Activated CD4-positive, alpha-beta T cell treated with anti-CD3 and anti-CD28 coated beads for 4 hours (primary cell): Measurements from ENCODE around the gene CCDC183.
"Not testable (repeated sequence)": the region's sequence is repeated elsewhere in the genome, so short reads cannot be mapped to it uniquely, and the experiment has no call there.

Experiments used
- DNase-seq, 2 donors: peaks; one replicate each; pipeline ENCODE4 v3.0.0-alpha.2; 2020

The CCDC183 gene

DNA sequence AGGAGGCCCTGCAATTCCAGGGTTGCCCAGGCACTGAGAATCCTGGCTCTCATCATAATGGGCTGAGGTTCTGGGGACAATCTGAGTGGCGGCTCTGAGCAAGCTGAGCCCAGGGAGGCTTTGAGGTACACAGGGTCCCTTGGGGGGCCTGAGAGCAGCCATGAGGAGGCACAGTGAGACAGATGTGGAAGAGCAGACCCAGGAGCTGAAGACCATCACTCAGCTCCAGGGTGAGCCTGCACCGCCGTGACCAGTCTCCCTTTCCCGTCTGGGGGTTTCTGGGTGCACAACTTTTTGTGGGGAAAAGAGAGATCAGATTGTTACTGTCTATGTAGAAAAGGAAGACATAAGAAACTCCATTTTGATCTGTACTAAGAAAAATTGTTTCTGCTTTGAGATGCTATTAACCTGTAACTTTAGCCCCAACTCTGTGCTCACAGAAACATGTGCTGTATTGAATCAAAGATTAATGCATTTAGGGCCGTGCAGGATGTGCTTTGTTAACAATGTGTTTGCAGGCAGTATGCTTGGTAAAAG is at the start of gene CCDC183:
CCDC183 (plus strand) TSS at position 101 of the 537 bp plus-strand sequence; CDS start at position 161, 60 bp downstream.
- DNase-seq, result no peak

- no peak for DNase-seq
These were observed 49.5 kb upstream of the CCDC183 start for GRCh38 chr9:136746621-136747020.

DNA sequence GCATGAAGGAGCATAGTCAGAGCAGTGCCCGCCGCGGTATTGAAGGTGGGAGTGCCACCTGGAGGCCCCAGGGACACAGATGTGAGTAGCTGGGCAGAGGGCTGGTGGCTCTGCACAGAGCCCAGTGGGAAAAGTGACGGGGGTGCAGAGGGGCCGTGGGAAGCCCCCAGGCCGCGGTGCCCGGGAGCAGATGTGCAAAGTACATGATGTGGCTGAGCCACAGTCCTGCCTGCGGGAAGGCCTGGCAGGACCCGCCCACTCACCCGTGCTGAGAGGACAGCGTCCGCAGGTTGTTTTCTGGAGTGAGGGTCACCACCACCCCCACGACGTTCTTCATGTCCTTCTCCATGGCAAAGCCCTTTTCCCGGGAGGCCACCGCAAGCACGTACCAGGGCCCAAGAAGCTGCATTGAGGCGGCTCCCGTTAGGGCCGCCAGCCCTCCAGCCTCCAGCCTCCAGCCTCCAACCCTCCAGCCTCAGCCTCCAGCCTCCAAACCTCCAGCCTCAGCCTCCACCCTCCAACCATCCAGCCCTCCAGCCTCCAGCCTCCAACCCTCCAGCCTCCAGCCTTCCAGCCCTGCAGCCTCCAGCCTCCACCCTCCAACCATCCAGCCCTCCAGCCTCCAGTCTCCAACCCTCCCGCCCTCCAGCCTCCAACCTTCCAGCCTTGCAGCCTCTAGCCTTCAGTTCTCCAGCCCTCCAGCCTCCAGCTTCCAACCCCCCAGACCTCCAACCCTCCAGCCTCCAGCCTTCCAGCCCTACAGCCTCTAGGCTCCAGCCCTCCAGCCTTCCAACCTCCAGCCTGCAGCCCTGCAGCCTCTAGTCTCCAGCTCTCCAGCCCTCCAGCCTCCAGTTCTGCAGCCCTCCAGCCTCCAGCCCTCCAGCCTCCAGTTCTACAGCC is 48.7 kb upstream of the CCDC183 start:
- no peak for DNase-seq

DNA sequence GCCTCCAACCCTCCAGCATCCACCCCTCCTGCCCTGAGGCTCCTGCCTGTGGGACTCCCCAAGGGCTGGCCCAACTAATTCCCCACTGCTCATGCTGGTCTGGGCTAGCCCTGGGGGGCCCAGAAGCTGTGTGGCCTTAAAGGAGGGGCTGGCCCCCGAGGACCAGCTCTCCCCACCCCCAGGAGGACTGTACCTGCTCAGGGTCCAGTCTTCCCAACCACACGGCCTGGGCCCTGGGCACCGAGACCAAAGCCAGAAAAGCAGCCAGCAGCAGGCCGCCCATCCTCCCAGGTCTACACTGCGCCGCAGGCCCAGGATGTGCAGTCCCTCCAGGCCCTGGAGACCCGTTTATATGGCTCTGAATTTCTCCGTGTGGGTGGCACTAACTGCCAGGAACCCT is 47.9 kb upstream of the CCDC183 start, which contains the start of gene LCN6:
LCN6 (minus strand) TSS at position 325 of the 400 bp plus-strand sequence; CDS start at position 283, 42 bp downstream.
- no peak for DNase-seq

DNA sequence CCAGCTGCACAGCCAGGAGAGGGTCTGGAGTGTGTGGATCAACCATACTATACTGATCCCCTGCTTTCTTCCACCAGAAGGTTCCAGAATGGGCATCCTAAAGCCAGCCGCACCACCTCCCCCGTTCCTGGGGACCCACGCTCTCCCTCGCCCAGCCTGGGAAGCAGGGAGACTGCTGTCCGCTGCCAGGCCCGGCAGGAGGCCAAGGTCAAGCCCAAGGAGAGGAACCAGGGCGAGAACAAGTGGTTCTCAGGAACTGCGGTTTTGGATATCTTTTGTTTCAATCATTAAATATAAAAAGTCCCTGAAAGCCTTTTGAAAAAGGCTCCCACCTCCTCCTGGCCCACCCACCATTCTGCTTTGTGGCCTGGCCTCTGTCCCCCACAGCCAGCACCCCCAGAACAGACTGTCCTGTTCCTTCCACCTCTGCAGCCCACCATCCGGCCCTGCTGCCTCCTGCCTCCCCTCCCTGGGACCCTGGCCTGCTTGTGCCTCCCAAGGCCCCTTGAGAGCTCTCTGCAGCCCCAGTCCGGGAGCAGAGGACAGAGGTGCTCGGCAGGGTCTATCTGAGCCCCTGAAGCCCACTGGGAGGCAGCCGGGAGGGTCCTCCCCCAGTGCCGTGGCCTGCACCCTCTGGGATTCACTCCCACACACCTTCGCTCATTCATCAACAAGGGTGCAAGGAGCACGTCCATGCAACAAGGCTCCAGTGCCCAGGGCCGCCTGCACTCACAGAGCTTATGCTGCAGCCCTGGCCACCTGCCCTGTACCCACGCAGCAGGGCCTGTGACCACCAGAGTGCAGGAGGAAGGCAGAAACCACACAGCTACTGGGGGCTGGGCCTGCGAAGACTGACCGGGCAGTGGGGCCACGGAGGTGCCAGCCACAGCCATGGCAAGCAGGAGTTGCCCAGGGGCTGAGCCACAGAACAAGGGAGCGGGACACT is 47.2 kb upstream of the CCDC183 start:
- no peak for DNase-seq

DNA sequence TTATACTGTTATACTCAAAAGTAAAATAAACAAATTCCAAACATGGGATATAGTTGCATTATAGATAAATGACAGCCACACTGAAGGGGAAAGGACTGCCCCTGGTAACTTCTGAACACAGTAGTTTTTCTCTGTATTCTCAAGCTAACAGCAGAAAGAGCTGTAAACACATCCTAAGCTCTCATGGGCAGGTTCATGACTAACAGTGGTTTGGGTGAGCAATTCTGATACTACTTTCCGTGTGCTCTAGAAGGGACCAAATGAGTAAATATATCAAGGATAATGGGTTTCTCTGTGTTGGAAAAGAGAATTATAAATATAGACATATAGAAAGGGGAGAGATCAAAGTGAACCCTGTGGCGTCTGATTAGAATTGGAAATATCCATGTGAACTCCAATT is 45.6 kb upstream of the CCDC183 start:
- DNase-seq, result no peak

- DNase-seq, result no peak
These were observed 44.9 kb upstream of the CCDC183 start for GRCh38 chr9:136751244-136751643.

DNA sequence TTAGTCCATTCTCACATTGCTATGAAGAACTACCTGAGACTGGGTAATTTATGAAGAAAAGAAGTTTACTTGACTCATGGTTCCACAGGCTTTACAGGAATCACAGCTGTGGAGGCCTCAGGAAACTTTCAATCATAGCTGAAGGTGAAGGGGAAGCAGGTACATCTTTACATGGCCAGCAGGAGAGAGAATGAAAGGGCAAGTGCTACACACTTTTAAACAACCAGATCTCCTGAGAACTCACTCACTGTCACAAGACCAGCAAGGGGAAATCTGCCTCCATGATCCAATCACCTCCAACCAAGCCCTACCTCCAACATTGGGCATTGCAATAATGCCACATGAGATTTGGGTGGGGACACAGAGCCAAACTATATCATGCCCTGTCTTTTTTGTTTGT is 44.3 kb upstream of the CCDC183 start:
- DNase-seq, result no peak

GRCh38 chr9:136753371-136754058 is 42.6 kb upstream of the CCDC183 start:
- DNase-seq, result no peak

DNA sequence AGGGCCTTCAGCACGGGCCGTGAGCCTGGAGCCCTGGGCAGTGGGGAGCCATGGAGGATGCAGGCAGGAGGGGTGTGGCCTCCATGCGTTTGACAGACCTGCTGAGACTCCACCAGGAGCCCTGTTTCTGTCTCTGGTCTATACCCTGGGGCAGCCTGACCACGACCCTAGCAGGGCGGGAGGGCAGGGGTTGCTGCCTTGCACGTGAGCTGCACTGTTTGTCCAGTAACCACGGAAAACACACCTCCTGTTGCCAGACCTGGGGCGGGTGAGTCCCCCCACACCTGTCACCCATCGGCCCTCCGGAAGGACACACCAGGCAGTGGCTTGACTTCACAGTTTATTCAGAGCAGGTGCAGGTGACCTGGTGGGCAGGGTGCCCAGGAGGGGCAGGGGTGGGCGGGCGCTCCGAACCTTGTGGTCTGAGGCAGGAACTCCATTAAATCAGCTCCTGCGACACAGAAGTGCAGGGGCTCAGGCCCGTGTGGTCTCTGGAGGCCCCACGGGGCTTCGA is 42.0 kb upstream of the CCDC183 start:
- DNase-seq, result no peak

- DNase-seq, result no peak
These were observed 41.4 kb upstream of the CCDC183 start for GRCh38 chr9:136754626-136755301.

- not testable (repeated sequence) for DNase-seq
These were observed 40.6 kb upstream of the CCDC183 start for GRCh38 chr9:136755302-136756133.

DNA sequence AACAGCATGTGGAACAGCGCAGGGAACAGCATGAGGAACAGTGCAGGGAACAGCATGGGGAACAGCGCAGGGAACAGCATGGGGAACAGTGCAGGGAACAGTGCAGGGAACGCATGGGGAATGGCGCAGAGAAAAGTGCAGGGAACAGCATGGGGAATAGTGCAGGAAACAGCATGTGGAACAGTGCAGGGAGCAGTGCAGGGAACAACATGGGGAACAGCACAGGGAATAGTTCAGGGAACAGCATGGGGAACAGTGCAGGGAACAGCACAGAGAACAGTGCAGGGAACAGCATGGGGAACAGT is 40.1 kb upstream of the CCDC183 start:
- no peak for DNase-seq

GRCh38 chr9:136756836-136757235 is 39.3 kb upstream of the CCDC183 start:
- DNase-seq, result no peak

- DNase-seq, result no peak
These were observed 38.8 kb upstream of the CCDC183 start for GRCh38 chr9:136757328-136757727.

DNA sequence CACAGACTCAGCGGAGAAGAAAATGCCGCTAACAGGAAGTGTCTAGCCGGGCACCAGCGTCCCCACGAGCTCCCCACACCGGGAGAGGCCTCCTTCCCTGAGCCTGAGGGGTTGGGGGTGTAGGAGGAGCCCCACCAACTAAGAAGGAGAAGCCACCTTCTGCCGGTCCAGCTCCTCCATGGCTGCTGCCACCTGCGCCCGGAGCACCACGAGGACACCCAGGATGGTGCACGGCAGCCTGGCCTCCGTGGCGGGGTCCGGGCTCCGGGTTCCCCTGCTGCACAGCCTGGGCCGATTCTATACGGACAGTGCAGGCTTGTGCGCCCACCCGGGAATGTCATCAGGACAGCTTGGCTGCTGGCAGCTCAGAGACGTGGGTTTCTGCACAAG is 38.4 kb upstream of the CCDC183 start:
- DNase-seq, result no peak

DNA sequence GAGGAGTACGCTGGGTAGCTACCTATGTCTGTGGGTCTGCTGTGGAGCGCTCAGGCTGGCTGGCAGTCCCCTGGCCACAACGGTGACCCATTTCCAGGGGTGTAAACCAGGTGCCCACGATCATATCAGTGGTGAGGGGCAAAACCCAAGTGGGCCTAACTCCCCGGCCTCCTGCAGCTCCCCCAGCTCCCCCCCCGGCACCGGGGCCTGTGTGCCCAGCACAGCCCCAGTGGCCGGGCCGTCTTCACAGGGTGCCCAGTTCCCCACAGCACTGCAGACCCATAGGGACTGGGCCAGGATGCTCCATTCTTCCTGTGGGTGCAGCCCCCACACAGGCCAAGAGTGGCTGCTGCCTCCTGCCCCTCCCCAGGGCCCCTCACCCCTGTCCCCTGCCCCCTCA is 37.1 kb upstream of the CCDC183 start:
- no peak for DNase-seq

GRCh38 chr9:136759436-136760325 is 36.5 kb upstream of the CCDC183 start:
- no peak for DNase-seq

- DNase-seq, result no peak
These were observed 35.7 kb upstream of the CCDC183 start for GRCh38 chr9:136760424-136760823.
